ENCODE results near the gene CACNA1I.

The CACNA1I gene

DNA sequence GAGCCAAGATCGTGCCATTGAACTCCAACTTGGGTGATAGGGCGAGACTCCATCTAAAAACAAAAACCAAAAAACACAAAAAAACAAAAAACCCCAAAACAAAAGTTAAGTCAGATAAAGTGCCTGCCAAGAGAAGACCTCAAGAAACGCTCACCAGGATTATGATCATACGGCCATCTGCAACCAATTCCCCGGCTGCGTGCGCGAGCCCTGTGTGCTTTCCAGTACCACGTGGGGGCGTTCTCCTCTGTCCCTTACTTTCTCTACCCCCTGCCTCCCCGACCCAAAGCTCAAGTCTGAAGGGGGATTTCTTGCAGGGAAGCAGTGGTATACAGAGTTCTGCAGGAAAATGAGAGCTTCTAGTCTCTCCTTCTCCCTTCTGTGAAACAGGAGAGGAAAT, 27.5 kb upstream of the CACNA1I start:
- CTCF ChIA-PET, result interaction anchor here (0.5 to 1.6 kb wide), 8 partner anchors 8 to 856 kb away, joined by 3 to 8 read pairs (median 4); no protein-coding TSS in a partner anchor
- POLR2A ChIA-PET, result interaction anchor here (0.7 kb wide), 1 partner anchor 23 kb away, joined by 3 read pairs; the partner anchor contains the start of gene ATF4
- DNase-seq (ENCODE audit: extremely low spot score), result peak; percentile 71
- TF ChIP-seq NFRKB (IDR thresholded peaks at IDR 0.05), result no peak
- no peak for TF ChIP-seq HDGF (IDR thresholded peaks at IDR 0.05; ENCODE audit: borderline replicate concordance)
- no peak for TF ChIP-seq BHLHE40 (IDR thresholded peaks at IDR 0.05; ENCODE audit: borderline replicate concordance)
- no peak for TF ChIP-seq ELF4 (IDR thresholded peaks at IDR 0.05)
- TF ChIP-seq LEF1 (IDR thresholded peaks at IDR 0.05; ENCODE audit: borderline replicate concordance), result no peak
- TF ChIP-seq ZNF384 (IDR thresholded peaks at IDR 0.05), result no peak
- no peak for TF ChIP-seq FOXM1 (IDR thresholded peaks at IDR 0.05; ENCODE audit: borderline replicate concordance)
- TF ChIP-seq FOXA1 (IDR thresholded peaks at IDR 0.05), result no peak
- TF ChIP-seq SUZ12 (IDR thresholded peaks at IDR 0.05), result no peak
- no peak for TF ChIP-seq ARNT (IDR thresholded peaks at IDR 0.05)
- TF ChIP-seq FOXK2 (IDR thresholded peaks at IDR 0.05), result no peak
- TF ChIP-seq SP1 (IDR thresholded peaks at IDR 0.05), result no peak
- TF ChIP-seq TARDBP (IDR thresholded peaks at IDR 0.05), result no peak
- TF ChIP-seq CTBP1 (IDR thresholded peaks at IDR 0.05; ENCODE audit: borderline replicate concordance), result no peak
- TF ChIP-seq, protein P1, sequence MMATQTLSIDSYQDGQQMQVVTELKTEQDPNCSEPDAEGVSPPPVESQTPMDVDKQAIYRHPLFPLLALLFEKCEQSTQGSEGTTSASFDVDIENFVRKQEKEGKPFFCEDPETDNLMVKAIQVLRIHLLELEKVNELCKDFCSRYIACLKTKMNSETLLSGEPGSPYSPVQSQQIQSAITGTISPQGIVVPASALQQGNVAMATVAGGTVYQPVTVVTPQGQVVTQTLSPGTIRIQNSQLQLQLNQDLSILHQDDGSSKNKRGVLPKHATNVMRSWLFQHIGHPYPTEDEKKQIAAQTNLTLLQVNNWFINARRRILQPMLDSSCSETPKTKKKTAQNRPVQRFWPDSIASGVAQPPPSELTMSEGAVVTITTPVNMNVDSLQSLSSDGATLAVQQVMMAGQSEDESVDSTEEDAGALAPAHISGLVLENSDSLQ (IDR thresholded peaks at IDR 0.05), result no peak
- TF ChIP-seq L3MBTL2 (conservative IDR thresholded peaks at IDR 0.05), result no peak

DNA sequence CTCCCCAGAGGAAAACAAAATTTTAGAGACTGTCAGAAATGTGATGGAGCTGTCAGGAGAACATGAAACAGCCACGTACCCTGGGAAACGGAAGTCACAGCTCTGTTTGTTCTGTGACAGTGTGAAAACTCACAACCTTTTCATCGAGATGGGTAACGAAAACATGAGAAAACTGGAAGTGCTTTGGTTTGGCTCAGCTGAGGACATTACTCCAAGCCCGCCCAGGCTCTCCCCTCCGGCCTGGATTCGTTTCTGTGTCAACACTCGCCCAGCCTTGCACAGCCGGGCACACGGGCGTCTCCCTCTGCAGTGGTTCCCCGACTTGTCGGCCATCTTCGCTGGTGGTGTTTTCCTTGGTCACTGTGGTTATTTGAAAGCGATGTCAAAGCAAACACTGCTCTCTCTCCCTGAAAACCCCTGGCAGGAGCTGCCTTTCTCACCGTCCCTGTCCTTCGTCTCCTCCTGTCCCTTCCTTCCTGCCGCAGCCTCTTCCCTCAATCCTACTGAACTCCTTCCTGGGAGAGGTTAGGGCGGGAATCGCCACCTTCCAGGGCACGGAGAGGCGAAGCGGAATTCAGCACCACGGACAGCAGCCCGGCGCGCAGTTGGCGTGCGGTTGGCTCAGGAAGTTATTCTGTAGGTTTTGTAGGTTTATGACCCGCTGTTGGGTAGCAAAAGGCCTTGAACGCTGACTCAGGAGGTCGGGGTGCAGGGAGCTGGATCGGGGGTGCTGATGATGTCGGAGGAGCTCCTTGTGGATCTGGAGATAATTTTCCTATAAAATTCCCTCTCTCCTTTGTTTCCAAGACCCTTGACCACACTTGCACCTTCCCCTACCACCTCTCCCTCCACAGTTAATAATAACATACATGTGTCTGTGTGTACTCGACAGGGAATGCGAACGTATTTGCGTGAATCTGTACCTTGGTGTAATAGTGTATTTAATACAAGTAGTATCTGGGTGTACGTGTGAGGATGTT, 24.9 kb upstream of the CACNA1I start:
- TF ChIP-seq L3MBTL2 (conservative IDR thresholded peaks at IDR 0.05), result peak; percentile 56
- TF ChIP-seq, protein P1 (IDR thresholded peaks at IDR 0.05), result no peak
- peak; percentile 79 for DNase-seq (ENCODE audit: extremely low spot score)
- ChIA-PET POLR2A (interaction anchor here (1.1 kb wide), 1 partner anchor 498 kb away, joined by 3 read pairs; no protein-coding TSS in a partner anchor), CTCF (no interaction called here)

DNA sequence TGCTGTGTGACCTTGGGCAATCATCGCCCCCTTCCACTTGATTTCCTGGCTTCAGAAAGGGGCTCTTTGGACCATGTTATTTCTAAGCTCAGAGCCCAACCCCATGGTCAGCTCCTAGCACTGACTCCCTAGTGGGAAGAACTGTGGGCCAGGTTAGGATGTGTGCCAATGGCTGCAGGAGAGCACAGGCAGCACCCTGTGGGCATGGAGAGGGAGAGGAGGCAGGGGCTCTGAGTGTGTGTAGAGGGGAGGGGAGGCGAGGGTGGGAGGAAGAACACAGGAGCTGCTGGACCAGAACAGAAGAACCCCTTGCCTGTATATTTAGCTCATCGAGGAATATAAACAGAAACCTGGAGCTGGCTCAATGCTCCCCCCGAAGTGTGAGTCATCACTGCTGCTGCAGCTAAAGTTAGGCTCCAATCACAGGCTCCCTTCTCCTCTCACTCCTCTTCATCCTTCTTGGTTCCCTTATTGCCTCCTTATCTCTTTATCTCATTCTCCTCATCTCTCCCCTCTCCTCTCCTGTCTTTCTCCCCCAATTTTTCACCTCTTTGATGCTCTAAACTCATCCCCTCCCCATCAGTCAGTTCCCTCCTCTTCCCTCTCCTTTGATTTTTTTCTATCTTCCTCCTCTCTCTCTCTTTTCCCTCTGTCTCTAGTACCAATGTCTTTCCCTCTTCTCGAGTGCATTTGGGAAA, 23.5 kb upstream of the CACNA1I start:
- ChIA-PET POLR2A (no interaction called here), CTCF (interaction anchor here (0.8 kb wide), 1 partner anchor 11 kb away, joined by 3 read pairs; no protein-coding TSS in a partner anchor)
- no peak for TF ChIP-seq TARDBP (IDR thresholded peaks at IDR 0.05)
- TF ChIP-seq ELF4 (IDR thresholded peaks at IDR 0.05), result no peak
- no peak for TF ChIP-seq FOXA1 (IDR thresholded peaks at IDR 0.05)
- no peak for TF ChIP-seq LEF1 (IDR thresholded peaks at IDR 0.05; ENCODE audit: borderline replicate concordance)
- TF ChIP-seq SUZ12 (IDR thresholded peaks at IDR 0.05), result no peak
- no peak for TF ChIP-seq ZNF384 (IDR thresholded peaks at IDR 0.05)
- no peak for DNase-seq (ENCODE audit: extremely low spot score)

DNA sequence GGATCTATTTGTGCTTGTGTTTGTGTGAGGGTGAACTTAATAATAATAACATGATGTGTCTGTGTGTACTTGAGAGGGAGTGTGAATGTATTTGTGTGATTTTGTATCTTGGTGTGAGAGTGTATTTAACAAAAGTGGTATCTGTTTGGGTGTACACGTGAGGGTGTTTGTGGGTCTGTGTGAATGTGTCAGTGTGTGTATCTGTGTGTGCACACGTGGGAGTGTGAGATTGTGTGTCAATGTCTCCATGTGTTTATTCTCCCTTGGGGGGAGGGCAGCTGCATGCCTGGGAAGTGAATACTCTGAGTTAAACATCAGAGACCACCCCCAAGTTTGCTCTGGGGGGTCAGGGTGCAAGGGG, 23.0 kb upstream of the CACNA1I start:
- no peak for TF ChIP-seq SUZ12 (IDR thresholded peaks at IDR 0.05)
- no peak for TF ChIP-seq BHLHE40 (IDR thresholded peaks at IDR 0.05; ENCODE audit: borderline replicate concordance)
- no peak for TF ChIP-seq HDGF (IDR thresholded peaks at IDR 0.05; ENCODE audit: borderline replicate concordance)
- TF ChIP-seq, protein P1 (IDR thresholded peaks at IDR 0.05), result no peak
- no peak for TF ChIP-seq NFRKB (IDR thresholded peaks at IDR 0.05)
- ChIA-PET POLR2A (interaction anchor here (1.4 kb wide), 1 partner anchor 497 kb away, joined by 4 read pairs; no protein-coding TSS in a partner anchor), CTCF (no interaction called here)
- no peak for DNase-seq (ENCODE audit: extremely low spot score)

DNA sequence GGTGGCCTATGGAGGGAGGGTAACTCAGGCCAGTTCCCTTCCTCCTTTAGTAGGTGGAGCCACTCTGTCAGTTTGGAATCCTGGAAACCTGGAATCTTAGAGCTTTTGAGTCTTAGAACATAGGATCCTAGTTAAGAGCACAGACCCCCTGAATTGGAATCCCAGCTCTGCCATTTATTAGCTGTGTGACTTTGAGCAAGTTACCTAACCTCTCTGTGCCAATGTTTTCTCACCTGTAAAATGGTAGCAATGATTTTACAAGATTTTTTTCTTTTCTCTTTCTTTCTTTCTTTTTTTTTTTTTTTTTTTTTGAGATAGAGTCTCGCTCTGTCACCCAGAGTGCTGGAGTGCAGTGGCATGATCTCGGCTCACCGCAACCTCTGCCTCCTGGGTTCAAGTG, 17.1 kb upstream of the CACNA1I start:
- CTCF ChIA-PET, result no interaction called here
- no peak for DNase-seq (ENCODE audit: extremely low spot score)
- POLR2A ChIA-PET, result no interaction called here
- no peak for TF ChIP-seq BHLHE40 (IDR thresholded peaks at IDR 0.05; ENCODE audit: borderline replicate concordance)
- no peak for TF ChIP-seq L3MBTL2 (conservative IDR thresholded peaks at IDR 0.05)
- TF ChIP-seq, protein P1 (IDR thresholded peaks at IDR 0.05), result no peak
- TF ChIP-seq ZNF384 (IDR thresholded peaks at IDR 0.05), result no peak
- TF ChIP-seq HDGF (IDR thresholded peaks at IDR 0.05; ENCODE audit: borderline replicate concordance), result no peak

DNA sequence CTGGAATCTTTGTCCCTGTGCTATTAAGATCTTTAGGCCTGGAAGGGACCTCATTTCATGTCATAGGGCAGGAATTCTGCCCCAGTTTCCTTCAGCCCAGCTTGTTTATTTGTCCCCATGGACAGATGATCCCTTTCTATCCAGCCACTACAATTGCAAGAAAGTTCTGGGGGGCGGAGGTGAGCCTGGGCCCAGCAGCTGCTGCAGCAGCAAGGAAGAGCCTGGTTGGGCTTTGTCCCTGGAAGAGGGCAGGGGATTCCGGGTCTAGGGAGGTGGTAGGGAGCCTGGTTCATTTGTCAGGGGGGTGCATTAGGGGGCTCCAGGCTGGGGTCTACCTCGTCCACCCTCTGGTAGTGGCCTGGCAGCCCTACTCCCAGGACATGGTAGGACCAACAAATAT, 16.4 kb upstream of the CACNA1I start:
- ChIA-PET CTCF (no interaction called here), POLR2A (no interaction called here)
- no peak for TF ChIP-seq FOXM1 (IDR thresholded peaks at IDR 0.05; ENCODE audit: borderline replicate concordance)
- no peak for TF ChIP-seq NFRKB (IDR thresholded peaks at IDR 0.05)
- TF ChIP-seq ARNT (IDR thresholded peaks at IDR 0.05), result no peak
- no peak for TF ChIP-seq LEF1 (IDR thresholded peaks at IDR 0.05; ENCODE audit: borderline replicate concordance)
- no peak for TF ChIP-seq SUZ12 (IDR thresholded peaks at IDR 0.05)
- TF ChIP-seq HDGF (IDR thresholded peaks at IDR 0.05; ENCODE audit: borderline replicate concordance), result no peak
- TF ChIP-seq, protein P1 (IDR thresholded peaks at IDR 0.05), result no peak
- TF ChIP-seq BHLHE40 (IDR thresholded peaks at IDR 0.05; ENCODE audit: borderline replicate concordance), result no peak
- no peak for TF ChIP-seq ZNF384 (IDR thresholded peaks at IDR 0.05)
- TF ChIP-seq ELF4 (IDR thresholded peaks at IDR 0.05), result no peak
- no peak for TF ChIP-seq SP1 (IDR thresholded peaks at IDR 0.05)
- no peak for TF ChIP-seq CTBP1 (IDR thresholded peaks at IDR 0.05; ENCODE audit: borderline replicate concordance)
- no peak for DNase-seq (ENCODE audit: extremely low spot score)
